Dedifferentiated amniotic fluid mesenchymal stem cell (primary cell): ENCODE data around the gene STX18.
"Not testable (repeated sequence)": the region's sequence is repeated elsewhere in the genome, so short reads cannot be mapped to it uniquely, and the experiment has no call there.

Experiments used
- DNase-seq: peaks from one replicate; pipeline ENCODE4 v3.0.0-alpha.2; 2016; ENCODE audit errors: extremely low spot score

STX18 gene

DNA sequence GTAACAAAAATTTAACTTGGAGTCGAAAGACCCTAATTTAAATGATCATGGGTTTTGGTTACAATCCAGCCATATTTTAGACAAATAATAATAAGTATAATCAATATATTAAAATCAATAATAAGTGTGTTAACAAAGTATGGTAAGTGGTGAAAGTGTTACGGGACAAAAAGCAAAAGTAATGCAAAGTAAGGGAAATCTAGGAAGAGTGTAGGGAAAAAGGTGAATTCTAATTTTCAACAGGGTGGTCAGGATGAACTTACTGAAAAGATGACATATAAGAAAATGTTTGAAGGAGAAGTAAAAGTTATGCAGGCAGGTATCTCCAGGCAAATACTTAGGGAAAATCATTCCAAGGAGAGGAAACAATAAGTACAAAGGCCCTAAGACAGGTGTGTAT lies 32.3 kb downstream of the STX18 start:
- no peak for DNase-seq

DNA sequence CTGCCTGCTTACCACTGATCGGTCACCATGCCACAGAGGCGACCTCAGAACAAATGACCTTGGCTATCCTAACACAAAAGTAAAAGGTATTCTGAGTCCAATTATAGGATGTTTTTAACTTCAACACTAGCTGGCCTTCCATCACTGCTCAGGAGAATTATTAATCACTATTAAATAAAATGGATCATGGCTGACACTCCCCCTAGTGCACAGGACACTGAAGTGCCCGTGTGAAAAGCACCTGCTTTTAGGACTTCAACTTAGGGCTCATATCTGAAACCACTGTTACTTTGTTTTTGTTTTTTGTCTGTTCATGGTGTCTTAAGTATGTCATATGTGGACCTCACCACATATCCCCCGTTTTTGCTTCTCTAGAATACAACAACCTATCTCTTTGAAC lies 33.9 kb downstream of the STX18 start:
- DNase-seq = no peak

DNA sequence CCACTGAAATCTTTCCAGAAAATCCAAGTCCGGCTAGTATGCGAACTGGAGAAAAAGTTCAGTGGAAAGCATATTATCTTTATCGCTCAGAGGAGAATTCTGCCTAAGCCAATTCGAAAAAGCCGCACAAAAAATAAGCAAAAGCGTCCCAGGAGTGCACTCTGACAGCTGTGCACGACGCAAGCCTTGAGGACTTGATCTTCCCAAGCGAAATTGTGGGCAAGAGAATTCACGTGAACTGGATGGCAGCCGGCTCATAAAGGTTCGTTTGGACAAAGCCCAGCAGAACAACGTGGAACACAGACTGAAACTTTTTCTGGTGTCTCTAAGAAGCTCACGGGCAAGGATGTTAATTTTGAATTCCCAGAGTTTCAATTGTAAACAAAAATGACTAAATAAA lies 34.4 kb downstream of the STX18 start:
- DNase-seq = no peak

DNA sequence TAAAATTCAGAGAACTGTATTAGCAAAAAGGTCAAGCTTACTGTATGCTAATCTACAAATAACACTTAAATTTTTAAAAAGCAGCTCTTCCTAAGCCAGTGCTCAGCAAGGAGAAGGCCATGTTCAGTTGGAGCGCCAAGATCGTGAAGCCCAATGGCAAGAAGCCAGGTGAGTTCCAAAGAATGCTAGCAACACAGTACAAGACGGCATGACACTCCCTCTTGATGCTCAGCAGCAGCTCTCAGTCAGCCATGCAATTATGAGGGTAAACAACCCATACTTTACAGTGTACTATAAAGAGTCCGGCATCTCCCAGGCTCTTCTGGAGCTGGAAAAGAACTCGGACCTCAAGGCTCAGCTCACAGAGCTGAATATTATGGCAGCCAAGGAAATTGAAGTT lies 34.9 kb downstream of the STX18 start:
- no peak for DNase-seq

DNA sequence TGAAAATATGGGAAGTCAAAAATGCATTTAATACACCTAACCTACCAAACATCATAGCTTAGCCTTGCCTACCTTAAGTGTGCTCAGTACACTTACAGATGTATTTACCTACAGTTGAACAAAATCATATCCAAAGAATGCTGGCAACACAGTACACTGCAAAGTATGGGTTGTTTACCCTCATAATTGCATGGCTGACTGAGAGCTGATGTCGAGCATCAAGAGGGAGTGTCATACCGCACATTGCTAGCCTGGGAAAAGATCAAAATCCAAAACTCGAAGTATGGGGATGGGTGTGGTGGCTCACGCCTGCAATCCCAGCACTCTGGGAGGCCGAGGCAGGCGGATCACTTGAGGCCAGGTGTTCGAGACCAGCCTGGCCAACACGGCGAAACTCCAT lies 36.6 kb downstream of the STX18 start:
- not testable (repeated sequence) for DNase-seq

DNA sequence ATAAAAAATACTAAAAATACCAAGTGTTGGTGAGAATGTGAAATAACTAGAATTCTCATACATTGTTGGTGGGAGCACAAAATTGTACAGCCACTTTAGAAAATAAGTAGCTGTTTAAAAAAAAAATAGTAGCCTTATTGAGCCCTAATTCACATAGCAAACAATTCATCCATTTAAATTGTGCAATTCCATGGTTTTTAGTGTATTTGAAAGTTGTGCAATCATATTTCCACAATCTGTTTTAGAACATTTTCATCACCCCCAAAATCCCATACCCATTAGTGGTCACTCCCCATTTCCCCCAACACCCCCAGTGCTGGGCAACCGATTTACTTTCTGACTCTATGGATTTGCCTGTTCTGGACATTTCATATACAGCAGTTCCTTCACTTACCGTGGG lies 37.1 kb downstream of the STX18 start:
- no peak for DNase-seq

DNA sequence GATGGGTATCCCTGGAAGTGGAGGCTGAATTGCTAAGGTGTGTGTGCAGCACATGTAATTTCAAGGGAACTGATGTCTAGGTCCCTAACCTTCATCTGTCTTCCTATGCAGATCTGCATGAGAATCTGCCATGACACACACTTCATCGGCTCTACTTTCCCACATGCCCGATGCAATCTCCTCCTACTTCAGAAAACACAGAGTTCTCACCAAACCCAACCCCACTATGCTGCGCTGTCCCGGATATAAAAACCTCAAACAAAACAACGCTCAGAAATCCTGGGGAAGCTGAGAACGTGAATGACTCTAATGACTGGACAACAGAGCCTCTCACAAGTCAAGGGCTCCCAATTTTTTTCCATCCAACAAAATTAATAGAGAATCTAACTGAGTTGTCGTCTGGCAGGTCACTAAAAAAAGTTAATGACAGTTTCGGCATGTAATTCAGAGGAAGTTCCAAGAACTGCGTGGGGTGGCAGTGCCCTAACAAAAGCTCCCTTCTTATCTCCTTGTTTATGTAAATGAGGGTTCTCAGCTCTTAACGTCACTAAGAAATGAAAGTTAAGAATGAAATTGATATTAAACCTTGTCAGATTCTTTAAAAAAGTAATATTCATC lies 39.0 kb downstream of the STX18 start:
- DNase-seq = no peak

DNA sequence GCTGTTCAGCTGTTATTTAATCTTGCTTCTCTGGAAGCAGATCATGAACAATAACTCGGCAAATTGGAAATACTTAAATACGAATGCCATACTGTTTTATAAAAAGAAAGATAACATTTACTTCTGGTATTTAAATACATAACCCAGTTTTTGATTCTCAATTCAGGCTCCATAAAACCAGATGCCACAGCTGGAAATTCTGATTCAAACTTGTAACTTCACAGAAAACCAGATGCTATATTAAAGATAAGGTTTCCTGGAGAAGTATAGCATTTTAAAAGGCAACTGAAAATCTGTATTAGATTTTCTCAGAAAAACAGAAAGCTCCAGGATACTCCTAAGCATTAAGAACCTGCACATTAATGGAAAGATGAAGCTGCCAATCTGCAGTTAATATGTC lies 40.2 kb downstream of the STX18 start:
- DNase-seq = no peak

DNA sequence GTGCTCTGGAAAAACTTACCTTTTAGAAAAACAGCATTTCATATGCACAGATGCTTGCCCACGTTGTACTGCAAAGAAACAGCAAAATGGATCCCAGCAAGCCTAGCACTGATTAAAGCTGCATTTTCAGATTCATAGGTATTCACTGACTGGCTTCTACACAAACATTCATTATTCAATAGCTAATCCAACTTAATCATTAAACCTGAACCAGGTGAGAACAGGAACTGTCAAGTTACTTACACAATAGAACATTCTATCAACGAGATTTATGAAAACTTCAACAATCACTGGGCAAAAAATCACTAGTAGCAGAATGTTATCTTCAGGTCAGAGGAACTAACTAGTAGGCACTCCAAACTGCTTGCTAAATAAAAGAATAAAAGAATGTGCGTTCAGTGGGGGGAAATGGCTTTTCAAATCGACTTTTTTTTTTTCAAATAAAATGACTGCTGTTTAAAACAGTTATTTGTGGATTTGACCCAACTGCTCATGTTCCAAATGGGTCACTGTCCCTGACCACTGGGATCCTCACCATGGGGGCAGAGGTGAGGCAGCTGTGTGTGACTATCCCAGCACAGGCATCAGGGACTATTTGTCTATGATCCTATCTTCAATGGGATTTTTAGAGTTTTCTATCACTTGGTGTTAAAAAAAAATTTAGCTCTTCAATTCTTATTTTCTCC lies 42.3 kb downstream of the STX18 start:
- no peak for DNase-seq

DNA sequence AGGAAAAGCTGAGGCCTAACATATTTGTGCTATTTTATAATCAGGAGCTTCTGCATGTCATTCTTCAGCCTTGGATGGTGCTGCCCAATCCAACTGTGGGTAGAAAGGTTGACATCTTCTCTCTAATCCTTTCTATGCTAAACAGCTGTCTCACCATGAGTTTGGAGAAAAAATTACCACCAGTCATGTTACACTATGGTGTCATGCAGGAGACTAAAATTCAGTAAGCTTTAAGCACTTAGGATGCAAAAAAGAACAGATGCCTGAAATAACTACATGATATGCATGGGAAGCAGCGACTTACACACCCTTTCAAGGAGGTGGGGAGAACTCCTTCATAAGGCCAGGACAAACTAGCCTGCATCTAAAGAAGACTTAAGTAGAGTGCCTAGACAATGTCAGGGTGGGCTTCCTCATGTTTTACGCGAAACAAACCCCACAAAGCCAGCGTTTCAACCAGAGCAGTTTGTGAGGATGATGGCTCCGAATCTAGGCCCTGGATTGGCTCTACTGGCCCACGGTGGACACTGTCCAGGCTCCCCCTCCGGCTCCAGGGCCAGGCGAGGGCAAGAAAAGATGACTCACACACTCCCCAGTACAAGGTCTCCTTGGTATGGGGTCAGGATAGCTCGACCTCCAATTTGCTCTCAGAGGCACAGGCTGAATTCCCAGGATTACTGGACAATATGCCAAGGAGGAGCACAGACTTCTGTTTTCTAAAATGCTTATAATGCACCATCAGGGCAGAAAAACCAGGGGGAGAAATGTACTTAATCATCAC lies 45.1 kb downstream of the STX18 start:
- DNase-seq = no peak

DNA sequence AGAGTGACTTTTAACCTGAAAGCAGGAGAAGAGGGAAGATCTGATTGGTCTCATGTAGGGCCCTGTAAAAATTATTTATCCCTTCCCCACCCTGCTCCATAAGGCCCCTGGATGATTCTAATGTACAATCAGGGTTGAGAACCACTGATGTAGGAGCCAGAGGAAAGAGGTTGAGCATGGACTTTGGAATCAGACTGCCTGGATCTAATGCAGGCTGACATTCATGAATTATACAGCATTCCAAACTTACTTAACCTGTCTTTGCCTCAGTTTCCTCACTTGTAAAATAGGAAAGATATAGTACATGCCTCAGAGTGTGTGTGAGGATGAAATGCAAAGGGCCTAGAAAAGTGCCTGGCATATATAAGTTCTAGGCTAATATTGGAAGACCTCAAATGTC lies 47.0 kb downstream of the STX18 start:
- DNase-seq = no peak

DNA sequence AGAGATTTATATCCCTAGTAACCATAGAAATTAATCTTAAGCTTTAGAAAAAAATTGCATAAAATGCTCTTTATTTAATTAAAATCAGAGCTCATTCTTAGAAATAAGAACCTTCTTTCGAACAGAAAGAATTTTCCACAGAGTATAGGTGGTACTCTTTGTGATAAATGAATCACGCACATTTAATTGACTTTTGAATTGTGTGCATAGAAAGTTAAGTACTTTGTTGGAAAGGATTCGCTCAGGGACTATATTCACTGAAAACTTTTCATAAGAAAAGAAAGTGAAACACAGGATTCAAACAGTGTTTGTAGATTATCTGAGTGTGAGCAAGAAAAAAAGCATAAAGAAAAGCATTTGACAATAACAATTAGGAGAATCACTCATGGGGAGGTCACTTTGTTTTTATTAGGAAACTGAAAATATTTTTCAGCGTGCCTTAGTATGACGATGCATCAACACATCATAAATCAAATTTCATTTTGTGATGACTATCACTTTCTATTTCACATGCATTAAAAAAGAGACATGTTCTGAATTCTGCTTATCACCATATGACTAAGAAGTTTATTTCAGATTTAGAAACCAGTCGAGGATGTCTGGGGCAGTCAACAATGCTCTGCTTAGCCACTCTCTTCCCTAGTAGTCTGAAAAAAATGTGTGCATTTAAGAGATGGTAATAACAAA lies 49.5 kb downstream of the STX18 start:
- no peak for DNase-seq

DNA sequence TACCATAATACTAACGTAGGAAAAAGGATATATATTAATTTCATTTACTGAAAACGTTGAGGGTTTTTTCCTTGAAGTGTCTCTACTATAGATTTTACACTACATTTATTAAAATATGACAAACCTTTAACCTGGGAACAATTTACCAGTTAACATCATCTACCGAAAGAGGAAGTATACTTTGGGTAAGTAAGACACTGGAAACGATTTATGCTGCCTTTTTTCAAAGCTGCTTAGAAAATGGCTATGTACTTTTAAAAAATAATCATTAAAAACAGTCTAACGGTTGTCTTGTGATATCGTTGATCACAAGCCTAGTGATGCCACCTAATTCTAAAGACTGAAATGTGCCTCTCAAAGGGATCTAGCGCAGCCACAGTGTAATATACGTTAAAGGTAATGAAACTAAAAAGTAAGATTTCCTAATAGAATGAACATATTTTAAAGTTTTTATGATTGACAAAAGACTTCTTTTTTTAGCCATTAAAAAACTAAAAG lies 50.4 kb downstream of the STX18 start:
- DNase-seq = no peak

DNA sequence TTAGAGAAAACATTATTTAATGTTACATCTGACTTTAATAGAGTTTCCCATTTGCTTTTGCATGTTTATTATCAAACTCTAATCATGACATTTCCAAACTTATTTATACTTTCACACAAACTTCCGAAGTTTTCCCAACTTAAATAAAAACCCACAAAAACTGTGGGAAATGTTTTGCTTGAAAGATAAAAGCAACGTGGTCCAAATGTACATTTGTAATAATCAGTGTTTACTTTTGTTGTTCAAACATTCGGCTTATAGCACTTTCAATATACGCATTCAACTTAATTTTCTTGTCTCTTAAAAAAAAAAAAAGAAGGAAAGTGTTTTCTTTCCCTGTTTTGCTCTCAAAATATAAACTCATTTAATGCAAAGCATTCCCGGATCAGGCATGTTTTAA lies 51.0 kb downstream of the STX18 start:
- no peak for DNase-seq

DNA sequence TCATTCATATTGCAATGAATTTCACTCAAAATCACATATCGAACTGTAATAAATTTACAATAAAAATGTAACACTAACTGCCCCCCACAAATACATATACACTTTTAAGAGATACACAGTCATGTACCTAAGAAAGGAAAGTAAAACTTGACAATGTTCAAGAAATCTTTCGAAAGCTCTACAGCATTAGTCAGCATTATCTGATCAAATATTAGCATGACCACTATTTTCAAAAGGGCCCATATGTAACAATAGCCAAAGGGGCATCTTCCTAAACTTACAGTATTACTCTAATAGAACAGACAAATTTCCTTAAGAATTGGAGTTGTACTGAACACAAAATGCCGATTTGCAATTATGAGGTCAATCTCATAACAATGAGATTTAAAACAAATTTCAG lies 51.8 kb downstream of the STX18 start:
- DNase-seq = no peak

DNA sequence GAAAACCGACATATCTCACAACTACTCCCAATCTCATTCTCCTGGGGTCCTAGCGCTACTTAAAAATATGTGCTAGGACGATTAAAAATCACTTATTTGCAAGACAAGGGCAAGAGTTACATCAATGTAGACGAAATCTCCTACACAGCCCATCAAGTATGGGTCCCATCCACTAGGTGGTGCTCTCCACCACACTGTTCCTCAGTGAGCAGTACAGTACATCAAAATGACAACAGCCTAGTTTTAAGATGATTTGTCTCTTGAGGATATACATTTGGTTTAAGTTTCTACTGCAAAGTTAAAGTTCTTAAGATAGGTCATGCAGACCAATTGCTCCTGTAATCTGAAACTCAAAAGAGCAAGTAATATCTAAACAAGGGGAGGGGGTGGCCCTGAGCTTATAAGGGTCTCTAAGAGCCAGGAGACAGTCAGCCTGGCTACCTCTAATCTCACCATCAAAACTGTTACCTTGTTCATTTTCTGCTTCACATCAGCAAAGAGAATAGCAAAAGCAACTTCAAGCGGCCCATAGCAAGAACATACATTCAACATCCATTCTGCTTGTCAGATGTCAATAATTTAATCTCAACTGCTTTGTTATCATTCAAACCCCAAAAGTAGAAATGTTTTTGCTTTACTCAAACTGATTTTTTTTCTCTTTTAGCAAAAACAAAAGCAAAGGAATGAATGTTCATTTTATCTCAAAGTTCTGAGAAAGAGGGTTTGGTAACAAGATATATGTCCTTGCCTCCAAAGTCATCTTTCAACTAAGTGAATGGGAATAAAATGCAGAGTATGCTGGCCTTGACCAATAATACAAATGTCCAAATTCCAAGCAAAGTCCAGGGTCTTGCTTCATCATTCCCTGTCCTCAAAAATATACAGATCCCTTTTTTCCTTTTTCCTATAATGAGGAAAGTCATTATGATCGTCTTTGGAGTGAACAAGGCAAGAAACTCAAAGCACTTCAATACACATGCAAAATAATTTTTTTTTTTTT lies 53.1 kb downstream of the STX18 start:
- DNase-seq = peak; percentile 81

DNA sequence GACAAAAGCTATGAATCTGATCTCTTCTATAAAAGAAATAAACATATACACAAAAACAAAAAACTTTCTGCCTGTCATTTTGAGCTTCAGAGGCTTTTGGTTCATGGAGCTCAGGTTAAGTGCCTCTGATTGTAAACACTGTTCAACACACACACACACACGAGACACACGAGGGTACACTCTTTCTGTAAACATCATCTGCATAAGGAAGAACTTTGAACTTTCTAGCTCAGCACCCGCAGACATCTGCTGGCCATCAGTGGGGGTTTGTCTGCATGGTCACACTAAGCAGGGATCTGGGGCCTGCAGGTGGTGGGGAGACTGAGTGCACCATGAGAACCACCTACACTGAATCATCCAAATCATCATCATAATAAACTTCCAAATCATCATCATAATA lies 54.9 kb downstream of the STX18 start:
- no peak for DNase-seq

DNA sequence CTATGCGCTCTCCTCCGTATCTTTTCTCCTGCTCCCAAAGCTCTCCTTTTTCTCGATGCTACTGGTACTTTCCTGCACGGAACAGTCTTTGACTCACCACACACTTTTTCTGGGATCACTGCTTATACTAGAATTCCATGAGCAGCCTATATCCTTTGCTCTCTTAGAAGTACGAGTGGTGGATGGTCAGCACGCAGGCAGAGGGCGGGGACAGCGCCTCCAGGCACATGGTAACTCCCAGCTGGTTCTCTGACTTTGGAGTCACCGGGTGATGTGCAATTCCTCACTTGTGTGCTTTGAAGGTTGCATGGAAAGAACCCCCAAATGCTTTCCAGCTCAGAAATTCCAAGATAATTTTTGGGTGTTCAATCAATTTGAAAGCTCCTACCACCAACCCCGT lies 56.0 kb downstream of the STX18 start:
- no peak for DNase-seq

DNA sequence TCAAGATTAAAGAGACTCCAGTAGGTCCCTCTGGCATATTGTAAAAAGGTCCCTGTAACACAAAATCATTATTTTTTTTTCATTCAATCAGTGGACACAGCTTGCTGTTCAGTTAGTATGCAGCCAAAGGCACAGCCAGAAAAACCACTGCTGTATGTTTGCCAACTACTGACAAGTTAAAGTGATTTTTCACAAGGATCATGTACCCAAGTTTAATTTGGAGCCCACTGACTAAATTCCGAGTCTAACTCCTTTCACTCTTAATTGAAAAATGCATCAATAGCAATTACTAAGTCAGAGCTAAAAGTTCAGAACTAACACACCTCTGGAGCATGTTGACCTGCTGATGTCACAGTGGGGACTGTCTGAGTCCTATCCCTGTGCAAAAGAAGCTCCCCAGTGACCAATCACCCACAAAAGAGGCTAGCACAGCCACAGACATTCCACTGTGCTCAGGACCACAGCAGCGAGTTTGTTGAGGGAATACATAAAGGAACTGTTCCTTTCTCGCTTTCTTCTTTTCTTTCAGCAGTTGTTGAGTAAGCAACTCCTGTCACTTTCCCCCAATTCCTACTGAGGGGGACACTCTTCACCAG lies 60.4 kb downstream of the STX18 start:
- DNase-seq = no peak

DNA sequence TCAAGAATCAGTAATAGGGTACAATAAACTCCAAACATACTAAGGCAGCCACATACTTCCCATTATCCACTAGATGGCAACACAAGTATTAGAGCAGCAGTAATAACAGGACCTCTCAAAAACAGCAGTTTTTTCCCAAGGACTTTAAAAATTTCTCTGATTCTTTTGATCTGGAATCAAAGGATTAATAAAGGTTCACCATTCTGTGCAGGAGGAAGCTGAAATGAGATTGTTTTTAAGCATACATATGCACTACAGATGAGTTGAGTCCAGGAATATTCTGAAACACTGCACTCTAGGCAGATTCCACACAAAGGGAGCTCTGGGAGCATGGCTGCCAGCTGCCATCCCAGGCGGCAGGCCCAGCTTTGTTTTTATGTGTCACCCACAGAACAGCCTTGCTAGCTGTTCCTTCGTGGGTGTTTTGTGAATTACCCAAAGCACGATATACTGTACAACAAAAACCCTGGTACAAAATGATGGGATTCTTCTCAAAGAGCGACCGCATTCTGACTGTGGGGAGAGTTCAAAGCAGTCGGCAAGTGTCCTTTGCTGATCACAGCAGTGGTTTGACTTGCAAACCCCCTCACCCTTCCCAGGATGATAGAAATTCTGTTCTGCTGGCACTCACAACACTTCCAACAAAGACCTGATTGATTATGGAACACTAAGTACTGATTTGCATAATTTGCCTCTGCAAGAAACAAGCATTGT lies 61.0 kb downstream of the STX18 start:
- DNase-seq = no peak
